K562 (cell line): ENCODE results near the gene CHD1L. TPM values are rescaled to one million over a fixed set of nuclear protein-coding genes. Genes with fewer than 3 reads are reported as not detected.

Experiments used
- CCAR2 ChIP-seq: fragments of 200-400 bp; formaldehyde crosslinking; IDR thresholded peaks from 2 replicates; pipeline ENCODE4 v1.6.1; 2017; ENCODE audit warnings: mild to moderate bottlenecking, low read depth, low read length
- GATAD2B ChIP-seq: fragments of 450-650 bp; IDR thresholded peaks from 2 replicates; pipeline ENCODE4 v1.6.1; 2017; ENCODE audit warnings: mild to moderate bottlenecking, borderline replicate concordance
- HNRNPK ChIP-seq: fragments of 200-400 bp; formaldehyde crosslinking; IDR thresholded peaks from one replicate; pipeline ENCODE4 v1.6.1; 2018; ENCODE audit warnings: mild to moderate bottlenecking, low read depth, low read length; ENCODE audit not compliant: poor library complexity, severe bottlenecking
- HOXB6 ChIP-seq: fragments of 250-450 bp; sonication (Bioruptor Pico); IDR thresholded peaks from 2 replicates; pipeline ENCODE4 v1.5.1; 2022; ENCODE audit warnings: mild to moderate bottlenecking, borderline replicate concordance
- IFI16 ChIP-seq: fragments of 250-450 bp; sonication (Bioruptor Pico); IDR thresholded peaks from 2 replicates; pipeline ENCODE4 v2.1.2; 2022; ENCODE audit warnings: mild to moderate bottlenecking, inconsistent platforms
- KLF1 ChIP-seq: fragments of 450-650 bp; IDR thresholded peaks from 2 replicates; pipeline ENCODE4 v1.6.1; 2016; ENCODE audit warnings: missing genetic modification characterization, missing compliant biosample characterization
- MTA1 ChIP-seq: fragments of 450-650 bp; IDR thresholded peaks from 2 replicates; pipeline ENCODE4 v1.6.1; 2017; ENCODE audit warnings: borderline replicate concordance
- NBN ChIP-seq: fragments of 450-650 bp; IDR thresholded peaks from 2 replicates; pipeline ENCODE4 v1.6.1; 2016; ENCODE audit warnings: low read depth, mild to moderate bottlenecking
- NR3C1 ChIP-seq: sonication (generic); formaldehyde crosslinking; IDR thresholded peaks from 2 replicates; pipeline ENCODE4 v1.8.1; 2022; ENCODE audit warnings: missing genetic modification reagents
- PHF8 ChIP-seq: fragments of 200-600 bp; sonication (generic); IDR thresholded peaks from 2 replicates; pipeline ENCODE4 v1.6.1; 2012; ENCODE audit warnings: mixed run types, mild to moderate bottlenecking, inconsistent platforms, low read length, moderate library complexity, borderline replicate concordance
- RBFOX2 ChIP-seq: fragments of 200-400 bp; formaldehyde crosslinking; IDR thresholded peaks from 2 replicates; pipeline ENCODE4 v1.6.1; 2017; ENCODE audit warnings: low read depth, mild to moderate bottlenecking, low read length, moderate library complexity
- RBM39 ChIP-seq: fragments of 200-400 bp; formaldehyde crosslinking; optimal IDR thresholded peaks from 2 replicates; pipeline ENCODE3; 2018; ENCODE audit warnings: low read depth, low read length
- RHOXF2B ChIP-seq: fragments of 250-450 bp; sonication (Bioruptor Pico); conservative IDR thresholded peaks from 2 replicates; pipeline ENCODE4 v1.5.1; 2021
- TEAD2 ChIP-seq: fragments of 450-650 bp; IDR thresholded peaks from 2 replicates; pipeline ENCODE4 v1.6.1; 2016; ENCODE audit warnings: missing genetic modification characterization, control low read depth, missing compliant biosample characterization
- TGIF2 ChIP-seq: sonication (generic); formaldehyde crosslinking; IDR thresholded peaks from 2 replicates; pipeline ENCODE4 v1.8.1; 2022; ENCODE audit warnings: mild to moderate bottlenecking, missing genetic modification reagents, moderate library complexity
- ZKSCAN1 ChIP-seq: fragments of 150-350 bp; IDR thresholded peaks from 2 replicates; pipeline ENCODE4 v1.6.1; 2016; ENCODE audit warnings: low read depth, low read length
- ZKSCAN3 ChIP-seq: fragments of 250-450 bp; sonication (Bioruptor Pico); IDR thresholded peaks from 2 replicates; pipeline ENCODE4 v1.4.0; 2020
- polyA plus RNA-seq, 8 experiments: library from polyadenylated mRNA; depleted of rRNA in 4 of 8; stranded (reverse) in 5 of 8; unstranded in 3 of 8; fragments of >200 nt; fragmentation: Nextera tagmentation in 2 of 8; fragmentation: Illumina TruSeq in 1 of 8; extraction: Ambion mirVana in 2 of 8; extraction: Trizol in 1 of 8; gene quantifications; 2 replicates each; pipeline versions ENCODE4 v1.2.1 to v1.2.3, GENCODE V29; 2011 to 2014; ENCODE audit warnings: inconsistent platforms in 1 of 8, missing spikeins in 1 of 8
- total RNA-seq, 7 experiments: library from RNA; depleted of rRNA in 6 of 7; stranded (reverse); fragments of >200 nt in 6 of 7; fragmentation: Illumina TruSeq in 2 of 7; extraction: Trizol in 2 of 7; gene quantifications; 2 replicates each; pipeline versions ENCODE4 v1.2.1 to v1.2.3, GENCODE V29; 2011 to 2021; ENCODE audit warnings: low replicate concordance in 1 of 7
- TF ChIP-seq, protein P1 (sequence below): fragments of 250-450 bp; sonication (Bioruptor Pico); IDR thresholded peaks from 2 replicates; pipeline ENCODE4 v1.9.0; 2021; ENCODE audit warnings: mild to moderate bottlenecking, inconsistent platforms
- TF ChIP-seq, protein P2 (sequence below): fragments of 250-450 bp; sonication (Bioruptor Pico); IDR thresholded peaks from 2 replicates; pipeline ENCODE4 v1.5.0; 2021
- TF ChIP-seq, protein P3 (sequence below): fragments of 450-650 bp; IDR thresholded peaks from 2 replicates; pipeline ENCODE4 v1.6.1; 2018; ENCODE audit warnings: mild to moderate bottlenecking, low read depth; ENCODE audit not compliant: partially characterized antibody
- TF ChIP-seq, protein P4 (sequence below): IDR thresholded peaks from 3 replicates; pipeline ENCODE4 v1.6.1; 2011; ENCODE audit warnings: borderline replicate concordance, mild to moderate bottlenecking; ENCODE audit not compliant: insufficient read length, insufficient read depth

CHD1L gene
- total and polyA plus RNA-seq, 9 of the 15 experiments (the other 6 are each of a cell fraction or from before 2014, with no cell fraction given), result 25.0 to 93.3 (median 59.1) TPM

DNA sequence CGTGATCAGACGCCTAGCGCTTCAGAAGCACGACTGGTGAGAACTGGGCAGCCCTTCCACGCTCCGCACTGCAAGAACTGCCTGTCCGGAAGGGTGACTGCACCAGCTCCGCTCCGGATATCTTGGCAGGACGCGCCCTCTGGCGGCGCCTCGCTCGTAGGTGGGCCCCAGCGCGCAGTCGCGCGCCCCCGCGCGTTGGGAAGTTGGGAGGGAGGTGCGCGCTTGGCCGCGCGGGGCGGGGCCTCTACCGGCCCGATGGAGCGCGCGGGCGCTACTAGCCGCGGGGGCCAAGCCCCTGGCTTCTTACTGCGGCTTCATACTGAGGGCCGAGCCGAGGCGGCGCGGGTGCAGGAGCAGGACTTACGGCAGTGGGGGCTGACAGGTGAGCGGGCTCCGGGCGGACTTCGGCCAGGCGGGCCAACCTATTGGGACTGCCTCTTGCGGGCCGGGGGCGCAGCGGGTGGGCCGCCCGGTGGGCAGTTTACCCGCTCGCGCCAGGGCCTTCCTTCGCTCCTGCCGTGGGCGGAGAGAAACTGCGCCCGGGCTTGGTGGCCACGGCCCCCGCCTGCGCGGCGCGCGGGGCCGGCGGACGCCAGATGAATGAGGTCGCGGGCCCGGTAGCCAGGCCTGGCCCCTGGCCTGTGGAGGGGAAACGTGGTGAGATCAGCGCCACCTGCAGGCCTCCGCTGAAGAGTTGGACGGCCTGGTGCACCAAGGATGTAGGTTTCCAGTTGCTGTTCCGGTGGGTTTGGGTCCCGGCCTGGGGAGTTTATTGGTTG, at the start of gene CHD1L (continued):
- no peak; the same call in 1 of the 2 replicates for TF ChIP-seq KLF1 (tag)
- peak; percentile 41 for TF ChIP-seq HNRNPK
- TF ChIP-seq ZKSCAN3 (CRISPR knock-in tag), result no peak
- 0 out of 2 replicates have a peak, but pooled peaks have one; percentile 21 for TF ChIP-seq NBN
- no peak for TF ChIP-seq RBM39
- TF ChIP-seq GATAD2B, result peak; percentile 18; the same call in 1 of the 2 replicates
- no peak for TF ChIP-seq TEAD2 (tag)
- no peak for TF ChIP-seq RHOXF2B (CRISPR knock-in tag)
- TF ChIP-seq CCAR2, result no peak
- TF ChIP-seq, protein P1, sequence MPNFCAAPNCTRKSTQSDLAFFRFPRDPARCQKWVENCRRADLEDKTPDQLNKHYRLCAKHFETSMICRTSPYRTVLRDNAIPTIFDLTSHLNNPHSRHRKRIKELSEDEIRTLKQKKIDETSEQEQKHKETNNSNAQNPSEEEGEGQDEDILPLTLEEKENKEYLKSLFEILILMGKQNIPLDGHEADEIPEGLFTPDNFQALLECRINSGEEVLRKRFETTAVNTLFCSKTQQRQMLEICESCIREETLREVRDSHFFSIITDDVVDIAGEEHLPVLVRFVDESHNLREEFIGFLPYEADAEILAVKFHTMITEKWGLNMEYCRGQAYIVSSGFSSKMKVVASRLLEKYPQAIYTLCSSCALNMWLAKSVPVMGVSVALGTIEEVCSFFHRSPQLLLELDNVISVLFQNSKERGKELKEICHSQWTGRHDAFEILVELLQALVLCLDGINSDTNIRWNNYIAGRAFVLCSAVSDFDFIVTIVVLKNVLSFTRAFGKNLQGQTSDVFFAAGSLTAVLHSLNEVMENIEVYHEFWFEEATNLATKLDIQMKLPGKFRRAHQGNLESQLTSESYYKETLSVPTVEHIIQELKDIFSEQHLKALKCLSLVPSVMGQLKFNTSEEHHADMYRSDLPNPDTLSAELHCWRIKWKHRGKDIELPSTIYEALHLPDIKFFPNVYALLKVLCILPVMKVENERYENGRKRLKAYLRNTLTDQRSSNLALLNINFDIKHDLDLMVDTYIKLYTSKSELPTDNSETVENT (CRISPR knock-in tag), result peak; percentile 86; the same call in 1 of the 2 replicates
- no peak for TF ChIP-seq MTA1
- TF ChIP-seq, protein P2, sequence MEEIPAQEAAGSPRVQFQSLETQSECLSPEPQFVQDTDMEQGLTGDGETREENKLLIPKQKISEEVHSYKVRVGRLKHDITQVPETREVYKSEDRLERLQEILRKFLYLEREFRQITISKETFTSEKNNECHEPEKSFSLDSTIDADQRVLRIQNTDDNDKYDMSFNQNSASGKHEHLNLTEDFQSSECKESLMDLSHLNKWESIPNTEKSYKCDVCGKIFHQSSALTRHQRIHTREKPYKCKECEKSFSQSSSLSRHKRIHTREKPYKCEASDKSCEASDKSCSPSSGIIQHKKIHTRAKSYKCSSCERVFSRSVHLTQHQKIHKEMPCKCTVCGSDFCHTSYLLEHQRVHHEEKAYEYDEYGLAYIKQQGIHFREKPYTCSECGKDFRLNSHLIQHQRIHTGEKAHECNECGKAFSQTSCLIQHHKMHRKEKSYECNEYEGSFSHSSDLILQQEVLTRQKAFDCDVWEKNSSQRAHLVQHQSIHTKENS (CRISPR knock-in tag), result no peak
- TF ChIP-seq TGIF2 (CRISPR knock-in tag), result no peak; the same call in 1 of the 2 replicates
- TF ChIP-seq PHF8, result peak; percentile 93; the same call in 1 of the 2 replicates
- TF ChIP-seq, protein P3, sequence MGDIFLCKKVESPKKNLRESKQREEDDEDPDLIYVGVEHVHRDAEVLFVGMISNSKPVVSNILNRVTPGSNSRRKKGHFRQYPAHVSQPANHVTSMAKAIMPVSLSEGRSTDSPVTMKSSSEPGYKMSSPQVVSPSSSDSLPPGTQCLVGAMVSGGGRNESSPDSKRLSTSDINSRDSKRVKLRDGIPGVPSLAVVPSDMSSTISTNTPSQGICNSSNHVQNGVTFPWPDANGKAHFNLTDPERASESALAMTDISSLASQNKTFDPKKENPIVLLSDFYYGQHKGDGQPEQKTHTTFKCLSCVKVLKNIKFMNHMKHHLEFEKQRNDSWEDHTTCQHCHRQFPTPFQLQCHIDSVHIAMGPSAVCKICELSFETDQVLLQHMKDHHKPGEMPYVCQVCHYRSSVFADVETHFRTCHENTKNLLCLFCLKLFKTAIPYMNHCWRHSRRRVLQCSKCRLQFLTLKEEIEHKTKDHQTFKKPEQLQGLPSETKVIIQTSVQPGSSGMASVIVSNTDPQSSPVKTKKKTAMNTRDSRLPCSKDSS, result no peak
- peak; percentile 92 for TF ChIP-seq NR3C1 (CRISPR knock-in tag)
- no peak for TF ChIP-seq IFI16 (CRISPR knock-in tag)
- no peak for TF ChIP-seq HOXB6 (CRISPR knock-in tag)
- TF ChIP-seq RBFOX2, result peak; percentile 96
- 0 out of 2 replicates have a peak, but pooled peaks have one; percentile 66 for TF ChIP-seq ZKSCAN1
- TF ChIP-seq, protein P4, sequence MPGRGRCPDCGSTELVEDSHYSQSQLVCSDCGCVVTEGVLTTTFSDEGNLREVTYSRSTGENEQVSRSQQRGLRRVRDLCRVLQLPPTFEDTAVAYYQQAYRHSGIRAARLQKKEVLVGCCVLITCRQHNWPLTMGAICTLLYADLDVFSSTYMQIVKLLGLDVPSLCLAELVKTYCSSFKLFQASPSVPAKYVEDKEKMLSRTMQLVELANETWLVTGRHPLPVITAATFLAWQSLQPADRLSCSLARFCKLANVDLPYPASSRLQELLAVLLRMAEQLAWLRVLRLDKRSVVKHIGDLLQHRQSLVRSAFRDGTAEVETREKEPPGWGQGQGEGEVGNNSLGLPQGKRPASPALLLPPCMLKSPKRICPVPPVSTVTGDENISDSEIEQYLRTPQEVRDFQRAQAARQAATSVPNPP, result no peak
